HG02970 (cell line): ENCODE data around the gene CPSF6.
"Not testable (repeated sequence)": the region's sequence is repeated elsewhere in the genome, so short reads cannot be mapped to it uniquely, and the experiment has no call there.

Source experiments
- ATAC-seq: cut with Tn5 transposase; IDR thresholded peaks from one replicate; pipeline ENCODE4 v1.9.1; 2021; ENCODE audit warnings: mild to moderate bottlenecking, moderate library complexity, moderate number of reproducible peaks; ENCODE audit not compliant: unreplicated experiment, low FRiP score

The CPSF6 gene

DNA sequence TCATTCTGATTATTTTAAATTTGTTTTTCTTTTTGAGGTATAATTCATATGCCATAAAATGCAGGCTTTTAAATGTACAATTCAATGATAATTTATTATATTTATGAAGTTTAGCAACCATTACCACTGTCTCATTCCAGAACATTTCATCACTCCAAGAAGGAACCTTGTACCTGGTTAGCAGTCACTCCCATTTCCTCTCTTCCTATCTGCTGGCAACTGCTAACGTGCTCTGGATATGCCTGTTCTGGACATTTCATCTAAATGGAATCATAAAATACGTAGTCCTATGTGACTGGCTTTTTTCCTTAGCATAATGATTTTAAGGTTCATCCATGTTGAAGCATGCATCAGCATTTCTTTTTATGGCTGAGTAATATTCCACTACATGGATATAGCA lies 15.5 kb downstream of the CPSF6 start:
- ATAC-seq, result no peak

DNA sequence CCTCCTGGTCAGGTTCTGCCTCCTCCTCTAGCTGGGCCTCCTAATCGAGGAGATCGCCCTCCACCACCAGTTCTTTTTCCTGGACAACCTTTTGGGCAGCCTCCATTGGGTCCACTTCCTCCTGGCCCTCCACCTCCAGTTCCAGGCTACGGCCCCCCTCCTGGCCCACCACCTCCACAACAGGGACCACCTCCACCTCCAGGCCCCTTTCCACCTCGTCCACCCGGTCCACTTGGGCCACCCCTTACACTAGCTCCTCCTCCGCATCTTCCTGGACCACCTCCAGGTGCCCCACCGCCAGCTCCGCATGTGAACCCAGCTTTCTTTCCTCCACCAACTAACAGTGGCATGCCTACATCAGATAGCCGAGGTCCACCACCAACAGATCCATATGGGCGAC lies 19.3 kb downstream of the CPSF6 start:
- ATAC-seq, result no peak

DNA sequence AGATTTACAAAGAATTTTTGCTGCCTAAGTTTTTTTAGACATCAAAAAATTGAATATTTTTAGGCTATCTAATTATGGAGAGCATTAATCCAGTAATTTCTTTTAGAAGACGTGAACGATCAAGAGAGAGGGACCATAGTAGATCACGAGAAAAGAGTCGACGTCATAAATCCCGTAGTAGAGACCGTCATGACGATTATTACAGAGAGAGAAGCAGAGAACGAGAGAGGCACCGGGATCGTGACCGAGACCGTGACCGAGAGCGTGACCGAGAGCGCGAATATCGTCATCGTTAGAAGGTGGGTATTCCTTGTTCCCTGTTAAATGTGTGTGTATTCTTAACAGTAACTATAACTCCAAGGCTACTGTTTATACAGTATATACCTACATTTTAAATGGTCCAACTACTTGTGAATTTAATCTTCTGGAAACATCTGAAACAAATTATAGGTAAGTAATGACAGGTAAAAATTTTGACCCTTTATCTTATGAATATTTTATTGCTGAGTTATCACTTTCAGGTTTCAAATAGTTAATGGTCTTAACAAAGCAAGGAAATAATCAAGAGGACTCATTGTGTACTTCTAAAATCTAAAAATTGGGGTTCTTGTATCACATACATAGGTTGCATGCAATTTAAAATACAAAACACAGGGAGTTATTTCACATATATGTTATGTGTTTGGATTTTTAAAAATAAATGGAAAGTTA lies 23.1 kb downstream of the CPSF6 start:
- no peak for ATAC-seq

DNA sequence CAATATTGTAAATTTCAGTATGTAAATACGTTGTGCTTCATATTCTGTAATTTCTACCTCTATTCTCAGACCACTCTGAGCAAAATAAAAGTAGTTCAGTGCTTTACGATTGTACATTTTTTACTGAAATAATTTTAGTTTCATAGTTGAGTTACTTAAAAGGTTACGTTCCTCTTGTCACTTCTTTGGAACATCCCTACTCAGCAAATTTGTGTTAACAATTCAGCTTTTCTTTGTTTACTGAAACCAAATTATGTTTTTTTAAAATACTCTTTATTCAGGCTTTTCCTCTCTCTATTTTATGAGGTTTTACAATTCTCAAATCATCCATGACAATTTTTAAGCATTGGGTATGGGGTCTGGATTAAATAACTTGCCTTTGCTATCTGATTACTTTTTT lies 25.8 kb downstream of the CPSF6 start:
- no peak for ATAC-seq

DNA sequence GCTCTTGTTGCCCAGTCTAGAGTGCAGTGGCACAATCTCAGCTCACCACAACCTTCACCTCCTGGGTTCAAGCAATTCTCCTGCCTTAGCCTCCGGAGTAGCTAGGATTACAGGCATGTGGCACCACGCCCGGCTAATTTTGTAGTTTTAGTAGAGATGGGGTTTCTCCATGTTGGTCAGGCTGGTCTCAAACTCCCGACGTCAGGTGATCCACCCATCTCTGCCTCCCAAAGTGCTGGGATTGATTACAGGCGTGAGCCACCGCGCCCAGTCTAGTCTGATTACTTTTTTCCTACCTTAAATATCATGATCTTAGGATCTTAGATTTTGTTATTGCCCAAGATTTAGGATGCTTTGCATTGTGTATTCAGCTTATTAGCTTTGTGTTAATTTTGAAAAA lies 26.3 kb downstream of the CPSF6 start:
- ATAC-seq, result not testable (repeated sequence)

DNA sequence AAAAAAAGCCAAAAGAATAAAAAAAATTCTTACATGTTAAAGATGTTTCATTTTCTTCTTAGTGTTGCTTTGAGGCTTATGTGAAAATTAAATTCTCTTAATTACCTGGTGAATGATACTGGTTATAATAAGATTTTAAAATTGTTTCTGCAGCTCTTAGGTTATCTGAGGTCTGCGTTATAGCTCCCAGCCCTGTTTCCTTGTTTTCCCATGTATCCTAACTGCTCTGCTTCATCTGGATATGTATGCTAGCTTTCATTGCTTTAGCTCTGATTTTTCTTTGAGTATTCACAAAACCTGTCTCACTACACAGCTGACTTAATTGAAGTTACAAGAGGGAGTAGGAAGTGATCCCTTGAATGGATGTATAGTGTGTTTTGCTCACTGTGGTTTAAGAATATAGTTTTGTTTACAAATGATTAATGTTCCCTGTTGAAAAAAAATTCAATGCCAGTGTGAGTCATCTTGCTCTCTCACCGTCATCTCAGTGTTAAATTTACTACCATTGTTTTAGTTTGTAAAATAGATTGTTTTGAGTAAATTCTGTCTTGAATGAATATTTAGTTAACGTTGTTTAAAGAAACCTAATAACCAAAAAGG lies 26.8 kb downstream of the CPSF6 start:
- no peak for ATAC-seq

DNA sequence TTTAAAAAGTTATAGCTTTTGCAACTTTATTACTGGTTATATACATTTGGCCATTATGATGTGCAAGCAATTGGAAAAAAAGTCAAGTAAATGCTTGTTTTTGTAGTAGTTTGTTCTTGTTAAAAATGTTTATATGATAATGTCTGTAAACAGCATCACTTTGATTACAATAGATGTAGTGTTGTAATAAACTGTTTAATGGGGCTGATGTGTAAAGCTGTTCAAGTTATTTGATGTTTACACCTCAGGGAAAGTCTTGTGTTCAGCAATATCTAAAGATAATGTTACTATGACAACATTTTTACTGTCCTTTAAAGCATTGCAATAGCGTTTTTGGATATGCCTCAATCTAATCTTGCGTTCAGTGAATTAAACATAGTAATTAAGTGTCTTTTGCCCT lies 30.4 kb downstream of the CPSF6 start:
- no peak for ATAC-seq

DNA sequence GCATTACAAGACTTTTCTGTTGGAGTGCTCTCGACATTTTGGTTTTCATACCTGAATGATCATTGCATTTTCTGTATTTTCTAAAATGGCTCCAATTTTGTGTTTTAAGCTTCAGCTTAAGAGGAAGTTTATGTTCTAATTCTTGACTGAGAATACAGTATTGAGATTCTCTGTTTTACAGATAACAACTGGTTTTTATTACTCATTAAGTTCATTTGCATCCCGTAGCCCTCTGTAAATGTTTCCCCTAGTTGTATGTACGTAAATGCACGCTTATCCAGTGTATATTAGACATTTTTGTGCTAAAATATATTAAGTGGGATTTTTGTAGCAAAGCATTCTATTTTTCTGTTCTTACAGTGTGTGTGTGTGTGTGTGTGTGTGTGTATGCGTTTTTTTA lies 33.1 kb downstream of the CPSF6 start:
- ATAC-seq, result no peak

DNA sequence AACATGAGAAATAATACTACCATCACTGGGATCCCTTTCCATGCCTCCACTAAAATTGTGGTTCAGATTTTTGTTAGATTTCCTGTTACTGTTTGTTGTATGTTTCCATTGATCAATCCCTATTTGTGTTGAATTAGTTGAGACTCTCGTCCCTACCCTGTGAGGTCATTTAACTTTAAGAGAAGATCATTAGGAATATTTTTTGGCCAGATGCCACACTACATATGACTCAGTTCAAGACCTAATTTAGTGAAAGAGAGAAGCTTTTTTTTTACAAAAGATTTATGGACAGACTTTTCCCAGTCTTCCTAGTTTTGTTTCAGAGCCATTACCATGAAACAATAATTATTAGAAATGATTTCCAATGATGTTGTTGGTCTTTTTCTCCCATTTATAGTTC lies 35.5 kb downstream of the CPSF6 start:
- ATAC-seq, result no peak

DNA sequence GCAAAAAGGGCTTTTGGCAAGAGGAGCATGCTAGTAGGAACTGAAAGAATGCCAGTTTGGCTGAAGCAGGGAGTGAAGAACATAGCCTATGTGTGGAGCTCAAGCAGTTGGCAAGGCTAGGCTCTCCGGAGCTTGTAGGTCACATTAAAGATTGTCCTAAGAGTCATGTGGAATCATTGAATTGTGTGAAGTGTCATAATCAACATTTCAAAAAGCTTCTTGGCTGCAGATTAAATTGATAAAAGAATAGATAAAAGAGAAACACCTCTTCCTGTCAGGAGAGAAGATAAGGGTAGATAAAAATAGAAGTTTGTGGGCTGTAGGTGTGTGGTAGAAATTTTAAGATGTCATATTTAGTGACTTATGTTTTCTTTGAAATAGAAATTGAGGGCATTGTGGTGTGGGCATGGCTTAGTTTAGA lies 36.1 kb downstream of the CPSF6 start:
- ATAC-seq, result no peak

DNA sequence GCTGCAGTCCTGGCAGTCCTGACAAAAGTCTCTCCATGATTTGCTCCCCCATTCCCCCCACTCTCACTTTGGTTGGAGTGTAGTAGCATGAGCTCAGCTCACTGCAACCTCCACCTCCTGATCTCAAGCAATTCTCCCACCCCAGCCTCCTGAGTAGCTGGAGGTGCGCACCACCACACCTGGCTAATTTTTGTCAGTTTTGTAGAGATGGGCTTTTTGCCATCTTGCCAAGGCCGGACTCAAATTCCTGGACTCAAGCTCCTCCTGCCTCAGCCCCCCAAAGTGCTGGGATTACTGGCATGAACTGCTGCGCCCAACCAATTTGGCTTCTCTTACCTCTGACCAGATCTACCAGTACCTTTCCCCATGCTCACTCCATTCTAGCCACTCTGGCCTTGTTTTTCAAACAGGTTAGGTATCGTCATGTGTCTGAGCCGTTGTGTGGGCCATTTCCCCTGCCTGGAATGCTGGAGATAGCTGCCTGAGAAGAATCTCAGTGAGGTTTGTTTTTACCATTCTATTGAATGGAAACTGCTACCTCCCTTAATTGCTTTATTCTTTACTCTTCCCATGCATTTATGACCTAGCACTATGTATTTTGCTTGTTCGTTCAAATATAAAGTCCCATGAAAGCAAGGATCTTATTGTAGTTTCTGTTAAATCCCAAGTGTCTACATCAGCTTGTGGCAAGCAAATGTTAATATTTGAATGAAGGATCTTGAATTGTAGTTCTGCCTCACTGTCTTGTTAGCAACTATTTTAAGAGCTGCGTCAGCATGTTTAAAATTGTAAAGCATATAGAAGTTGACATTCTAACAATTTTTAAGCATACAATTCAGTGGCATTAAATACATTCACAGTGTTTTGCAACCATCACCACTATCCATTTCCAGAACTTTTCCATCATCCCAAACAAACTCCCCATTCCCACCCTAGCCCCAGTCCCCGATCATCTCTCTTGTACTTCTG lies 39.7 kb downstream of the CPSF6 start:
- no peak for ATAC-seq

DNA sequence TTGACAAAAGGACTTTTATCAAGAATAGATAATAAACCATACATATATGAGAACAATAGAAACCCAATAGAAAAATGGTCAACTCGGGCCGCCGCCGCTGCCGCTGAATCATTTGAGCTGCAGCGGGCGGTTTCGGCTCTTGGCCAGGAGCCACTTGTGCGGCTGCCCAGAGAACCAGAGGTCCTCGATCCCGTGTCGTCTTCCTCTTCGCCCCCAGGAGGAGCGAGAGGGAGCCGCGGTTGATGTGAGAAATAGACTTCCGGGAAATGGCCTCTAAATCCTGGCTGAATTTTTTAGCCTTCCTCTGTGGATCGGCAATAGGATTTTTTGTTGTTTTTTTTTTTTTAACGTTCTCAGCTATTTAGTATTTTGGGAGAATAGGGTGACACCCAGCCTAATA lies 44.8 kb downstream of the CPSF6 start:
- ATAC-seq, result no peak

DNA sequence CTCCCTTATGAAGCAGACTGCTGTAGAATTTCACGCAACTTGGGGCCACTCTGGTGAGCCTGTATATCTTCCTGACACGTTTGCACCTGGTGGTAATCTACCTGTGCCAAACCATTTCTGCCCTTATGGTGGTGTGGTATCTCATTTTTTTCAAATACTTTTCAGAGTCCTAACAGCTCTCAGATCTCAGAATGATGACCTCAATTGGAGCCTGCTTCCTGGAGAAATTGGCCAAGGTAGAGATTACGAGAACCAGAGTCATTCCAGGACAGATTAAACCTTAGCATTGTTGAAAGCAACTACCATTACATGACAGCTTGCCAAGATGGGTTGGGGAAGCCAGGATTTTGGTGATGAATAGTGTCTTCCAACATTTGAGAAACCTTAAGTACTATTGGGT lies 48.2 kb downstream of the CPSF6 start:
- no peak for ATAC-seq

DNA sequence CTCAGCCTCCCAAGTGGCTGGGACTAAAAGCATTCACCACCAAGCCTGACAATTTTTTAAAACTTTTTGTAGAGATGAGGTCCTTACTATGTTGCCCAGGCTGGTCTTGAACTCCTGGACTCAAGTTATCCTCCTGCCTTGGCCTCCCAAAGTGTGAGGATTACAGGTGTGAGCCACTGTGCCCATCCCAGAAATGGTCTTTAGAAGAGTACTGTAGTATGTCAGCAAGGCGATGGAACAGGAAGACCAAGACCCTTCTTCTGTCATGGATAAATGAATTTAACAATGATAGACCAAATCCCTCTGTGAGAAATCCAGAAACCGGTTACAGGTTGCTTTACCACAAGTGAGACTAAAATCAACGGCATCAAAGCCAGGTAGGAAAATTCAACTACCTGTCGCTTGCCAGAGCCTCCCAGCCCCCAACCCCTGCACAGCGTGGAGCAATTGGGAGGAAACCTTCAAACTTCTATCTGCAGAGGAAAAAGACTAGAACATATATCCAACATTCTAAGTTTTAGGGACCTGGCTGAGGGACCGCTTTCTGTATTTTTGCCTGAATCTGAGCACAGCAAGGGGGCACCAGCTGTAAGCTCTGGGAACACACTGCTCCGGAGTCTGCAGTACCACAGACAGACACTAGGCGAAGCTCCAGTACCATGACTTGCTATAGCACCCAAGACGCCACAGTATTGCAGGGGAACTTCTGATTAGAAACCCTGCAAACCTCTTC lies 51.3 kb downstream of the CPSF6 start:
- ATAC-seq, result peak; percentile 91

DNA sequence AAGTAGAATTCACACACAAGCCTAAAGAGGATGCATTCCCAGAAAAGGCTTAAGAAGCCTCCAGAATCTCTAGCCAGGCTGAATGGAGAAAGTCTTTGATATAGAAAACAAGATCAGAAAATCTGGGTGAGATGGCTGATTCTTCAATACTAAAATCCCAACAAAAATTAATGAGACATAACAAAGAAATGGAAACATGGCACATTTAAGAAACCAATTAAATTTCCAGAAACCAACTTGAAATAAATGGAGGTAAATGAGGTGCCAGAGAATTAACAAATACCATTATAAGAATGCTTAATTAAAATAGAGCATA lies 51.9 kb downstream of the CPSF6 start:
- ATAC-seq, result no peak

DNA sequence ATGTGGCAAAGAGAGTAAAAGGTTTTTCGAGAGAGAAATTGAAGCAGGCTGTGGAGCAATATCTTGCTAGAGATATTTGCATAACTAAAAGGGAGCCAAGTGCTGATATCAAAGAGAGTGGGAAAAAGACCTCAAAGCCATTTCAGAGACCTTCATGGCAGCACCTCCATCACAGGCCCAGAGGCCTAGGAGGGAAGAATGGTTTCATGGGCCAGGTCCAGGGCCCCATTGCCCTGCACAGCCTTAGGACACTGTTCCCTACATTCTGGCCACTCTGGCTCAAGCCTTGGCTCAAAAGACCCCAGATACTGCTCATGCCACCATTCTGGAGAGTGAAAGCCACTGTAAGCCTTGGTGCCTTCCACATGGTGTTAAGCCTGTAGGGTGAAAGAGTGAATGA lies 58.8 kb downstream of the CPSF6 start:
- ATAC-seq, result no peak

DNA sequence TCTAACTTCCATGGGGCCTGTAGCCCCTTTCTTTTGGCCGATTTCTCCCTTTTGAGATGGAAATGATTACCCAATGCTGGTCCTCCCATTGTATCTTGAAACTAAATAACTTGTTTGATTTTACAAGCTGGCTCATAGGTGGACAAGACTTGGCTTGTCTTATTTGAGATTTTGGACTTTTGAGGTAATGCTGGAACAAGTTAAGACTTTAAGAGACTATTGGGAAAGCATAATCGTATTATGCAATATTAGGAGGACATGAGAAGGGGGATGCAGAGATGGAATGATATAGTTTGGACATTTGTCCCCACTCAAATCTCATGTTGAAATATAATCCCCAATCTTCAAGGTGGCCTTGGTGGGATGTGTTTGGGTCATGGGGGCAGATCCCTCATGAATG lies 59.6 kb downstream of the CPSF6 start:
- no peak for ATAC-seq

DNA sequence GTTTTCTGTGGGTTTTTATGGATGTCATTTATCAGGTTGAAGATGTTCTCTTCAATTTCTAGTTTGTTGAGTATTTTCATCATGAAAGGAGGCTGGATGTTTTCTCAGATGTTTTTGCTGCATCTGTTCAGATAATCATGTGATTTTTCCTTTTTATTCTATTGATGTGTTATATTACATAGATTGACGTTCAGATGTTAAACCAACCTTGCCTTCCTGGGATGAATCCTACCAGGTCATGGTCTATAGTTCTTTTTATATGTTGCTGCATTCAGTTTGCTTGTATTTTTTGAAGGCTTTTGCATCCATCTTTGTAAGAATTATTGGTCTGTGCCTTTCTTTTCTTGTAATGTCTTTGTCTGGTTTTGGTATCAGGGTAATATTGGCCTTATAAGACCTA lies 64.9 kb downstream of the CPSF6 start:
- ATAC-seq, result no peak

DNA sequence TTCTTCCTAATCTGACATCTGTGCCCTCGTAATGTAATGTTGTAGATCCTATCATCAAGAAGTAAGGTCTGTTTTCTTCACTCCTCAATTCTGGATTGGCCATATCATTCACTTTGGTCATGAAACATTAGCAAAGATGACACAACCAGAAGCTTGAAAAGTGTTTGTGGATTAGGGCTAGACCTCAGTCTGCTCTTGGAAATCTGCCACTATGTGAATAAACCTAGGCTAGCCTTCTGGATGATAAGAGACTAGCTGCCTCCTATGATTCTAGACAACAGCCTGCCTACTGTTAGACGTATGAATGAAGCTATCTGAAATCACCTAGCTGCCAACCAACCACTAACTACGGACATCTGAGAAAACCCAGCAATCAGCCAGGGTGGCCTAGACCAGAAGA lies 70.1 kb downstream of the CPSF6 start:
- ATAC-seq, result no peak

DNA sequence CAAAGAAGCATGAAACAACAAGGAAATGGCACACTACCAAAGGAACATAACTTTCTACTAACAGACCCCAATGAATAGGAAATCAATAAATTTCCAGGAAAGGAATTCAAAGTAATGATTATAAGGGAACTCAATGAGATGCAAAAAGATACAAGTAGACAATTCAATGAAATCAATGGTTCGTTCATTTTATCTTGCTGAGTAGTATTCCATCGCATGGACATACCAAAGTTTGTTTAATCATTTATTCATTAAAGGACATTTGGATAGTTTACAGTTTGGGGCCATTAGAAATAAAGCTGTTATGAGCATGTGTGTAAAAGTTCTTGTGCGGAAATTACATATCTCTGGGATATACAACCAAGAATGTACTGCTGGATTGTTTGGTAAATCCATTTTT lies 73.8 kb downstream of the CPSF6 start:
- no peak for ATAC-seq

DNA sequence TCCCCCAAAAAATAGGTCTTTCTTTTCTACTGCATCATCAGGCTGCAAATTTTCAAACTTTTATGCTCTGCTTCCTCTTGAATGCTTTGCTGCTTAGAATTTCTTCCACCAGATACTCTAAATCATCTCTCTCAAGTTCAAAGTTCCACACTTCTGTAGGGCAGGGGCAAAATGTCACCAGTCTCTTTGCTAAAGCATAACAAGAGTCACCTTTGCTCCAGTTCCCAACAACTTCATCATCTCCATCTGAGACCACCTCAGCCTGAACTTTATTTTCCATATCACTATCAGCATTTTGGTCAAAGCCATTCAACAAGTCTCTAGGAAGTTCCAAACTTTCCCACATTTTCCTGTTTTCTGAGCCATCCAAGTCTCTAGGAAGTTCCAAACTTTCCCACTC lies 77.4 kb downstream of the CPSF6 start:
- not testable (repeated sequence) for ATAC-seq
